K562 (cell line): Measurements from ENCODE around the gene CD6. TPM values are rescaled to one million over a fixed set of nuclear protein-coding genes. Genes with fewer than 3 reads are reported as not detected.

Experiments
- C11orf30 ChIP-seq: fragments of 450-650 bp; IDR thresholded peaks from 2 replicates; pipeline ENCODE4 v1.6.1; 2016; ENCODE audit warnings: low read depth, mild to moderate bottlenecking
- CHCHD3 ChIP-seq: fragments of 250-450 bp; sonication (Bioruptor Pico); IDR thresholded peaks from 2 replicates; pipeline ENCODE4 v2.1.2; 2022; ENCODE audit warnings: mild to moderate bottlenecking
- CTCF ChIP-seq, 3 experiments: IDR thresholded peaks in 2 of 3; conservative IDR thresholded peaks in 1 of 3; 2 replicates each; pipeline ENCODE4 v1.5.1; 2011 to 2012; ENCODE audit warnings: low read length in 3 of 3, mild to moderate bottlenecking in 3 of 3, control low read depth in 2 of 3, improper control_type of control experiment in 1 of 3, inconsistent platforms in 1 of 3, low read depth in 1 of 3, mixed read lengths in 1 of 3, moderate library complexity in 1 of 3; ENCODE audit not compliant: insufficient read depth in 2 of 3
- EWSR1 ChIP-seq: fragments of 450-650 bp; IDR thresholded peaks from 2 replicates; pipeline ENCODE4 v1.6.1; 2018; ENCODE audit warnings: borderline replicate concordance, mild to moderate bottlenecking, low read depth, moderate library complexity; ENCODE audit not compliant: partially characterized antibody
- KAT8 ChIP-seq: fragments of 450-650 bp; IDR thresholded peaks from 2 replicates; pipeline ENCODE4 v1.6.1; 2016; ENCODE audit warnings: low read depth, mild to moderate bottlenecking
- MYBL2 ChIP-seq, 2 experiments: fragments of 450-650 bp in 1 of 2; sonication (generic) in 1 of 2; formaldehyde crosslinking in 1 of 2; IDR thresholded peaks; 2 replicates each; pipeline versions ENCODE4 v1.6.1 to v1.8.1; 2017 to 2022; ENCODE audit warnings: borderline replicate concordance in 1 of 2, inconsistent platforms in 1 of 2, low read depth in 1 of 2, mild to moderate bottlenecking in 1 of 2, missing genetic modification reagents in 1 of 2, moderate library complexity in 1 of 2
- NCOA6 ChIP-seq: fragments of 450-650 bp; IDR thresholded peaks from 2 replicates; pipeline ENCODE4 v1.6.1; 2017; ENCODE audit warnings: mild to moderate bottlenecking
- PHF21A ChIP-seq: fragments of 450-650 bp; IDR thresholded peaks from 2 replicates; pipeline ENCODE4 v1.6.1; 2017; ENCODE audit warnings: low read depth, borderline replicate concordance
- PHTF2 ChIP-seq: fragments of 250-450 bp; sonication (Bioruptor Pico); IDR thresholded peaks from 2 replicates; pipeline ENCODE4 v1.5.0; 2021; ENCODE audit warnings: mild to moderate bottlenecking
- TCF7 ChIP-seq: sonication (generic); IDR thresholded peaks from 2 replicates; pipeline ENCODE4 v1.6.1; 2016; ENCODE audit warnings: antibody characterized with exemption, borderline replicate concordance
- TRIM25 ChIP-seq: fragments of 450-650 bp; IDR thresholded peaks from 2 replicates; pipeline ENCODE4 v1.7.0; 2016; ENCODE audit warnings: borderline replicate concordance
- VEZF1 ChIP-seq: fragments of 200-800 bp; sonication (Bioruptor generic); IDR thresholded peaks from 2 replicates; pipeline ENCODE4 v1.6.1; 2017; ENCODE audit warnings: missing genetic modification characterization, missing compliant biosample characterization
- YY1 ChIP-seq, 3 experiments: IDR thresholded peaks; 2 replicates each; pipeline ENCODE4 v1.6.1; 2011; ENCODE audit warnings: low read length in 2 of 3, mild to moderate bottlenecking in 2 of 3, moderate library complexity in 2 of 3, borderline replicate concordance in 1 of 3, control low read depth in 1 of 3, low read depth in 1 of 3; ENCODE audit not compliant: insufficient read depth in 3 of 3, insufficient replicate concordance in 2 of 3, control insufficient read depth in 1 of 3, insufficient read length in 1 of 3; ENCODE audit errors: extremely low read depth in 1 of 3
- ZC3H11A ChIP-seq: IDR thresholded peaks from 2 replicates; pipeline ENCODE4 v1.6.1; 2012; ENCODE audit warnings: low read depth, low read length, improper control_type of control experiment
- ZKSCAN8 ChIP-seq: fragments of 200-800 bp; sonication (Bioruptor generic); IDR thresholded peaks from 2 replicates; pipeline ENCODE4 v1.6.1; 2016; ENCODE audit warnings: missing genetic modification characterization, missing compliant biosample characterization
- ZNF551 ChIP-seq: fragments of 250-450 bp; sonication (Bioruptor Pico); IDR thresholded peaks from 2 replicates; pipeline ENCODE4 v1.5.0; 2021; ENCODE audit warnings: mild to moderate bottlenecking, moderate library complexity
- ZNF764 ChIP-seq: fragments of 250-450 bp; sonication (Bioruptor Pico); IDR thresholded peaks from 2 replicates; pipeline ENCODE4 v1.4.0; 2020; ENCODE audit warnings: low read depth, mild to moderate bottlenecking, moderate library complexity
- polyA plus RNA-seq, 8 experiments: library from polyadenylated mRNA; depleted of rRNA in 4 of 8; stranded (reverse) in 5 of 8; unstranded in 3 of 8; fragments of >200 nt; fragmentation: Nextera tagmentation in 2 of 8; fragmentation: Illumina TruSeq in 1 of 8; extraction: Ambion mirVana in 2 of 8; extraction: Trizol in 1 of 8; gene quantifications; 2 replicates each; pipeline versions ENCODE4 v1.2.1 to v1.2.3, GENCODE V29; 2011 to 2014; ENCODE audit warnings: inconsistent platforms in 1 of 8, missing spikeins in 1 of 8
- total RNA-seq, 7 experiments: library from RNA; depleted of rRNA in 6 of 7; stranded (reverse); fragments of >200 nt in 6 of 7; fragmentation: Illumina TruSeq in 2 of 7; extraction: Trizol in 2 of 7; gene quantifications; 2 replicates each; pipeline versions ENCODE4 v1.2.1 to v1.2.3, GENCODE V29; 2011 to 2021; ENCODE audit warnings: low replicate concordance in 1 of 7
- TF ChIP-seq, protein P1 (sequence below): fragments of 450-650 bp; formaldehyde crosslinking; IDR thresholded peaks from 2 replicates; pipeline ENCODE4 v1.4.0; 2020; ENCODE audit warnings: mild to moderate bottlenecking, moderate library complexity
- TF ChIP-seq, protein P2 (sequence below): sonication (generic); formaldehyde crosslinking; IDR thresholded peaks from 2 replicates; pipeline ENCODE4 v1.8.0; 2022; ENCODE audit warnings: mild to moderate bottlenecking, missing genetic modification reagents

CD6 gene
- total and polyA plus RNA-seq, 9 of the 15 experiments (the other 6 are each of a cell fraction or from before 2014, with no cell fraction given): 0.84 TPM; not detected in 8

DNA sequence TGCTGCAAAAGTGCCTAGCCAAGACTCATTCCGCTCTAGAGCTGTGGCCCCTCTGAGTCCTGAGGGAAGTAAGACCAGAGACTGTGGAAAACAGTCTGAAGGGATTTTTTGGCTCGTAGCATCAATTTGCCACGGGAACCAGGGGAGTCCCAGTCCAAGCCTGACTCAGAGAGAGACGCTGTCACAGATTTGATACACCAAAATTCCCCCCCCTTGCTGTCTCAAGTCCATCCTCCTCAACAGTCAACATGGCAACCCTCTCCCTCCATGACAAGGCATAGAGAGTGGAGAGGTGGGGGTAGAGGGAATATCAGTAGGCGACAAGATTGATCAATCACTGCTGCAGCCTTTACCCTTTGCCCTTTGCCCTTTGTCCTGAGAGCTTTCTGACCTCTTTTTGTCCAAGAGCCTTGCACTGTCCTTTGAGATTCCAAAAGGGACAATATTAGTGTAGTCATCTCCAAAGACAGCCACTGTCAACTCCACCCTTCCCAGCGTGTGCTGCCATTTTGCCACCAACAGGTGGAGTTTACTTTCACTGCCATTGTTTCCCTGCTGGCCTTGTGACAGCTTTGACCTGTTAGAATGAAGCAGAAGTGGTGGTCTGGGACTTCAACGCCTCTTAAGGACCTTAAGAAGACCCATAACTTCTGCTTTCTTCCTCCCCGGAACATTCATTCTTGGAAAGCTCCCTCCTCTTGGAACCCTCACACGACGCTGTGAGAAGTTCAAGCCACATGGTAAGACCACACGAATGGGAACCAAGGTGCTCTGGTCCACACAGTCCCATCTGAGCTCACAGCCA lies 26.8 kb upstream of the CD6 start (continued):
- TF ChIP-seq VEZF1 (CRISPR knock-in tag) (no peak), KAT8 (no peak), C11orf30 (no peak), CHCHD3 (CRISPR knock-in tag) (no peak), ZKSCAN8 (CRISPR knock-in tag) (no peak), ZNF764 (CRISPR knock-in tag) (no peak), PHTF2 (CRISPR knock-in tag) (no peak), MYBL2 (IDR thresholded peaks at IDR 0.05; ENCODE audit: low read depth) (no peak), MYBL2 (CRISPR knock-in tag; IDR thresholded peaks at IDR 0.05; ENCODE audit: borderline replicate concordance) (no peak), EWSR1 (no peak), CTCF (IDR thresholded peaks at IDR 0.05 in 2 of 3, conservative IDR thresholded peaks at IDR 0.05 in 1 of 3; ENCODE audit: insufficient read depth in 2 of 3, low read depth in 1 of 3, low read length in 3 of 3) (peak; percentile 50 to 57 (median 54)), YY1 (IDR thresholded peaks at IDR 0.05; ENCODE audit: borderline replicate concordance in 1 of 3, control insufficient read depth in 1 of 3, extremely low read depth in 1 of 3, insufficient read depth in 3 of 3, insufficient read length in 1 of 3, insufficient replicate concordance in 2 of 3, low read depth in 1 of 3, low read length in 2 of 3) (peak in 2 of 3 experiments; percentile 26 to 49), PHF21A (no peak), NCOA6 (no peak), ZC3H11A (no peak), TRIM25 (no peak), ZNF551 (no peak), TCF7 (no peak)
- TF ChIP-seq, protein P1, sequence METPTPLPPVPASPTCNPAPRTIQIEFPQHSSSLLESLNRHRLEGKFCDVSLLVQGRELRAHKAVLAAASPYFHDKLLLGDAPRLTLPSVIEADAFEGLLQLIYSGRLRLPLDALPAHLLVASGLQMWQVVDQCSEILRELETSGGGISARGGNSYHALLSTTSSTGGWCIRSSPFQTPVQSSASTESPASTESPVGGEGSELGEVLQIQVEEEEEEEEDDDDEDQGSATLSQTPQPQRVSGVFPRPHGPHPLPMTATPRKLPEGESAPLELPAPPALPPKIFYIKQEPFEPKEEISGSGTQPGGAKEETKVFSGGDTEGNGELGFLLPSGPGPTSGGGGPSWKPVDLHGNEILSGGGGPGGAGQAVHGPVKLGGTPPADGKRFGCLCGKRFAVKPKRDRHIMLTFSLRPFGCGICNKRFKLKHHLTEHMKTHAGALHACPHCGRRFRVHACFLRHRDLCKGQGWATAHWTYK (CRISPR knock-in tag): no peak
- TF ChIP-seq, protein P2, sequence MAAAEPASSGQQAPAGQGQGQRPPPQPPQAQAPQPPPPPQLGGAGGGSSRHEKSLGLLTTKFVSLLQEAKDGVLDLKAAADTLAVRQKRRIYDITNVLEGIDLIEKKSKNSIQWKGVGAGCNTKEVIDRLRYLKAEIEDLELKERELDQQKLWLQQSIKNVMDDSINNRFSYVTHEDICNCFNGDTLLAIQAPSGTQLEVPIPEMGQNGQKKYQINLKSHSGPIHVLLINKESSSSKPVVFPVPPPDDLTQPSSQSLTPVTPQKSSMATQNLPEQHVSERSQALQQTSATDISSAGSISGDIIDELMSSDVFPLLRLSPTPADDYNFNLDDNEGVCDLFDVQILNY (CRISPR knock-in tag): no peak
